Breast epithelium (tissue), 4 donors: ENCODE data around the gene REXO4. TPM values are rescaled to one million over a fixed set of nuclear protein-coding genes. Genes with fewer than 3 reads are reported as not detected.
A peak's percentile ranks its signal among the peaks of the same experiment; 100 is the strongest.

Experiments used
- DNase-seq, 2 donors: peaks; one replicate each; pipeline ENCODE4 v3.0.0-alpha.2; 2019; ENCODE audit warnings: low spot score in 2 of 2
- H3K27ac ChIP-seq, 2 donors: fragments of 200-600 bp; sonication (generic) in 1 of 2; one replicate each; pipeline ENCODE4 v1.5.1; 2016 to 2019; ENCODE audit warnings: mild to moderate bottlenecking in 1 of 2
- H3K27me3 ChIP-seq, 2 donors: fragments of 200-600 bp; sonication (generic) in 1 of 2; one replicate each; pipeline versions ENCODE4 v1.5.1 to v1.6.0; 2017 to 2019; ENCODE audit warnings: control low read depth in 1 of 2, mild to moderate bottlenecking in 1 of 2
- H3K36me3 ChIP-seq: fragments of 200-600 bp; one replicate; pipeline ENCODE4 v1.5.1; 2019
- H3K4me1 ChIP-seq, 2 donors: fragments of 200-600 bp; sonication (generic); one replicate each; pipeline ENCODE4 v1.5.1; 2016 to 2019; ENCODE audit warnings: control low read depth in 1 of 2
- H3K4me3 ChIP-seq, 3 donors: fragments of 200-600 bp; sonication (generic); 1 replicate in 2 of 3; 2 replicates in 1 of 3; pipeline ENCODE4 v1.5.1; 2016 to 2019; ENCODE audit warnings: mild to moderate bottlenecking in 3 of 3, moderate library complexity in 2 of 3
- H3K9me3 ChIP-seq, 2 donors: fragments of 200-600 bp; sonication (generic) in 1 of 2; one replicate each; pipeline ENCODE4 v1.5.1; 2016 to 2019; ENCODE audit warnings: control low read depth in 1 of 2
- CTCF ChIP-seq, 3 donors: fragments of 450-650 bp; IDR thresholded peaks; one replicate each; pipeline ENCODE4 v1.5.1; 2016 to 2017; ENCODE audit warnings: antibody characterized with exemption in 3 of 3, mild to moderate bottlenecking in 3 of 3, moderate library complexity in 3 of 3
- POLR2A ChIP-seq: fragments of 450-650 bp; IDR thresholded peaks from one replicate; pipeline ENCODE4 v1.6.1; 2016; ENCODE audit warnings: antibody characterized with exemption, mild to moderate bottlenecking, moderate library complexity
- POLR2AphosphoS5 ChIP-seq, 3 donors: sonication (generic); formaldehyde crosslinking; IDR thresholded peaks; one replicate each; pipeline ENCODE4 v1.6.1; 2017; ENCODE audit warnings: antibody characterized with exemption in 3 of 3
- intact Hi-C: fragments of 100-400 bp; cut with DNase I; formaldehyde crosslinking; loops from one replicate; pipeline ENCODE4 v1.15.1; 2023; ENCODE audit warnings: low total_unique reads
- total RNA-seq, 3 donors: library from RNA; depleted of rRNA; stranded (reverse); fragments of >200 nt; gene quantifications; one replicate each; pipeline ENCODE4 v1.1.0, GENCODE V29; 2016

REXO4 gene
- total RNA-seq, 3 donors from 2014 or later = 14.2 to 20.5 (median 18.7) TPM

- H3K4me1 ChIP-seq = no peaks in the 10 kb centered on the region
- H3K9me3 ChIP-seq = no peaks in the 10 kb centered on the region
- no peak for DNase-seq
- TF ChIP-seq CTCF (IDR thresholded peaks at IDR 0.05) (no peak), POLR2A (no peak), POLR2AphosphoS5 (IDR thresholded peaks at IDR 0.05) (no peak)
- no peak overlapping the region for H3K4me3 ChIP-seq
- intact Hi-C loops = no loop called here
- no peaks in the 10 kb centered on the region for H3K36me3 ChIP-seq
- no peaks in the 10 kb centered on the region for H3K27me3 ChIP-seq
- no peak overlapping the region for H3K27ac ChIP-seq
Measured at GRCh38 chr9:133383438-133383837, 34.4 kb downstream of the REXO4 start.

GRCh38 chr9:133382507-133383141 is 35.2 kb downstream of the REXO4 start:
- no peaks in the 10 kb centered on the region for H3K36me3 ChIP-seq
- intact Hi-C loops = no loop called here
- H3K27me3 ChIP-seq = no peaks in the 10 kb centered on the region
- H3K9me3 ChIP-seq = no peaks in the 10 kb centered on the region
- no peaks in the 10 kb centered on the region for H3K4me1 ChIP-seq
- no peak overlapping the region for H3K4me3 ChIP-seq
- DNase-seq = no peak
- H3K27ac ChIP-seq = no peak overlapping the region
- TF ChIP-seq POLR2AphosphoS5 (IDR thresholded peaks at IDR 0.05) (no peak), CTCF (IDR thresholded peaks at IDR 0.05) (no peak), POLR2A (no peak)

- TF ChIP-seq CTCF (IDR thresholded peaks at IDR 0.05) (no peak), POLR2AphosphoS5 (IDR thresholded peaks at IDR 0.05) (no peak), POLR2A (no peak)
- DNase-seq = no peak
- Histone ChIP-seq H3K36me3 (no peaks in the 10 kb centered on the region), H3K4me1 (no peaks in the 10 kb centered on the region), H3K27me3 (no peaks in the 10 kb centered on the region), H3K4me3 (no peak overlapping the region), H3K9me3 (no peaks in the 10 kb centered on the region), H3K27ac (no peak overlapping the region)
- intact Hi-C loops = no loop called here
Measured at GRCh38 chr9:133380734-133381133, 37.1 kb downstream of the REXO4 start.

GRCh38 chr9:133379153-133380086 is 38.4 kb downstream of the REXO4 start:
- no peak for TF ChIP-seq POLR2A
- no peak for TF ChIP-seq CTCF (IDR thresholded peaks at IDR 0.05)
- TF ChIP-seq POLR2AphosphoS5 (IDR thresholded peaks at IDR 0.05) = no peak
- intact Hi-C loops = no loop called here
- Histone ChIP-seq H3K4me1 (no peaks in the 10 kb centered on the region), H3K36me3 (no peaks in the 10 kb centered on the region), H3K27me3 (no peaks in the 10 kb centered on the region), H3K9me3 (no peaks in the 10 kb centered on the region), H3K27ac (no peak overlapping the region), H3K4me3 (no peak overlapping the region)
- DNase-seq = no peak

- no peaks in the 10 kb centered on the region for H3K27me3 ChIP-seq
- TF ChIP-seq POLR2A (no peak), POLR2AphosphoS5 (IDR thresholded peaks at IDR 0.05) (no peak), CTCF (IDR thresholded peaks at IDR 0.05) (no peak)
- intact Hi-C loops = no loop called here
- H3K4me1 ChIP-seq = no peaks in the 10 kb centered on the region
- no peaks in the 10 kb centered on the region for H3K9me3 ChIP-seq
- no peak overlapping the region for H3K4me3 ChIP-seq
- H3K27ac ChIP-seq = peak overlapping the region in 1 of 2 donors; percentile 41
- no peaks in the 10 kb centered on the region for H3K36me3 ChIP-seq
- DNase-seq = no peak
Measured at GRCh38 chr9:133378408-133378962, 39.3 kb downstream of the REXO4 start.
